Sigmoid colon (tissue), 3 donors: Measurements from ENCODE around the gene TRIM5.
"Not testable (repeated sequence)": the region's sequence is repeated elsewhere in the genome, so short reads cannot be mapped to it uniquely, and the experiment has no call there.

ENCODE experiments used
- POLR2A ChIP-seq, 2 donors: fragments of 450-650 bp; IDR thresholded peaks; one replicate each; pipeline ENCODE4 v1.6.1; 2016; ENCODE audit warnings: antibody characterized with exemption in 2 of 2, mild to moderate bottlenecking in 2 of 2, moderate library complexity in 2 of 2
- TF ChIP-seq, protein P1 (sequence below), 4 experiments: fragments of 450-650 bp in 3 of 4; fragments of 200-600 bp in 1 of 4; IDR thresholded peaks; one replicate each; pipeline ENCODE4 v1.5.1; 2016 to 2019; ENCODE audit warnings: antibody characterized with exemption in 4 of 4, mild to moderate bottlenecking in 3 of 4, moderate library complexity in 2 of 4

GRCh38 chr11:5682890-5683441 lies 1.9 kb downstream of the TRIM5 start:
- TF ChIP-seq, protein P1, sequence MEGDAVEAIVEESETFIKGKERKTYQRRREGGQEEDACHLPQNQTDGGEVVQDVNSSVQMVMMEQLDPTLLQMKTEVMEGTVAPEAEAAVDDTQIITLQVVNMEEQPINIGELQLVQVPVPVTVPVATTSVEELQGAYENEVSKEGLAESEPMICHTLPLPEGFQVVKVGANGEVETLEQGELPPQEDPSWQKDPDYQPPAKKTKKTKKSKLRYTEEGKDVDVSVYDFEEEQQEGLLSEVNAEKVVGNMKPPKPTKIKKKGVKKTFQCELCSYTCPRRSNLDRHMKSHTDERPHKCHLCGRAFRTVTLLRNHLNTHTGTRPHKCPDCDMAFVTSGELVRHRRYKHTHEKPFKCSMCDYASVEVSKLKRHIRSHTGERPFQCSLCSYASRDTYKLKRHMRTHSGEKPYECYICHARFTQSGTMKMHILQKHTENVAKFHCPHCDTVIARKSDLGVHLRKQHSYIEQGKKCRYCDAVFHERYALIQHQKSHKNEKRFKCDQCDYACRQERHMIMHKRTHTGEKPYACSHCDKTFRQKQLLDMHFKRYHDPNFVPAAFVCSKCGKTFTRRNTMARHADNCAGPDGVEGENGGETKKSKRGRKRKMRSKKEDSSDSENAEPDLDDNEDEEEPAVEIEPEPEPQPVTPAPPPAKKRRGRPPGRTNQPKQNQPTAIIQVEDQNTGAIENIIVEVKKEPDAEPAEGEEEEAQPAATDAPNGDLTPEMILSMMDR (IDR thresholded peaks at IDR 0.05), result not testable (repeated sequence)
- TF ChIP-seq POLR2A (IDR thresholded peaks at IDR 0.05), result not testable (repeated sequence)
